Gastroesophageal sphincter (tissue), 4 donors: ENCODE results near the gene OTOG. TPM values are rescaled to one million over a fixed set of nuclear protein-coding genes. Genes with fewer than 3 reads are reported as not detected.

ENCODE experiments used
- ATAC-seq: fragments of 150-250 bp; one replicate; pipeline ENCODE4 v1.9.1; 2016; ENCODE audit warnings: mild to moderate bottlenecking, moderate library complexity
- H3K27ac ChIP-seq, 4 donors: fragments of 200-600 bp; sonication (generic) in 3 of 4; 1 replicate in 3 of 4; 2 replicates in 1 of 4; pipeline ENCODE4 v1.5.1; 2016 to 2019
- H3K27me3 ChIP-seq: fragments of 200-600 bp; sonication (generic); one replicate; pipeline ENCODE4 v1.5.1; 2019
- H3K36me3 ChIP-seq, 2 donors: fragments of 200-600 bp; sonication (generic); one replicate each; pipeline ENCODE4 v1.5.1; 2019; ENCODE audit warnings: control low read depth in 1 of 2
- H3K4me1 ChIP-seq, 3 donors: fragments of 200-600 bp; sonication (generic); 1 replicate in 2 of 3; 2 replicates in 1 of 3; pipeline ENCODE4 v1.5.1; 2016 to 2019; ENCODE audit warnings: control low read depth in 2 of 3
- H3K4me3 ChIP-seq, 2 donors: fragments of 200-600 bp; sonication (generic); one replicate each; pipeline ENCODE4 v1.5.1; 2019; ENCODE audit warnings: mild to moderate bottlenecking in 1 of 2, moderate library complexity in 1 of 2
- H3K9me3 ChIP-seq, 3 donors: fragments of 200-600 bp; sonication (generic); one replicate each; pipeline ENCODE4 v1.5.1; 2017 to 2019; ENCODE audit warnings: control low read depth in 2 of 3
- EP300 ChIP-seq: sonication (generic); formaldehyde crosslinking; IDR thresholded peaks from one replicate; pipeline ENCODE4 v1.6.1; 2017; ENCODE audit warnings: antibody characterized with exemption, mild to moderate bottlenecking
- POLR2A ChIP-seq, 2 donors: fragments of 450-650 bp; IDR thresholded peaks; one replicate each; pipeline ENCODE4 v1.6.1; 2017; ENCODE audit warnings: antibody characterized with exemption in 2 of 2, mild to moderate bottlenecking in 2 of 2, moderate library complexity in 1 of 2
- POLR2AphosphoS5 ChIP-seq: sonication (generic); formaldehyde crosslinking; IDR thresholded peaks from one replicate; pipeline ENCODE4 v1.6.1; 2017; ENCODE audit warnings: antibody characterized with exemption
- WGBS, 2 donors: methylation state at CpG; one replicate each; pipeline ENCODE4 v1.1.5; 2018; ENCODE audit warnings: low coverage in 1 of 2; 5-methylcytosine and 5-hydroxymethylcytosine counted together
- total RNA-seq, 4 donors: library from RNA; depleted of rRNA; stranded (reverse); fragments of >200 nt; gene quantifications; one replicate each; pipeline ENCODE4 v1.1.0, GENCODE V29; 2016
- TF ChIP-seq, protein P1 (sequence below), 4 experiments: fragments of 200-600 bp in 2 of 4; fragments of 450-650 bp in 2 of 4; sonication (generic) in 1 of 4; IDR thresholded peaks; one replicate each; pipeline ENCODE4 v1.5.1; 2017 to 2019; ENCODE audit warnings: antibody characterized with exemption in 4 of 4, mild to moderate bottlenecking in 2 of 4, moderate library complexity in 2 of 4

Gene OTOG
- total RNA-seq, 4 donors from 2014 or later, result not detected

- peaks cover 0 to 18% (median 0%) of the 10 kb centered on the region in 3 donors for H3K9me3 ChIP-seq
- H3K4me1 ChIP-seq, result no peaks in the 10 kb centered on the region
- H3K36me3 ChIP-seq, result no peaks in the 10 kb centered on the region
- H3K27ac ChIP-seq, result no peak overlapping the region
- no peak for TF ChIP-seq EP300
- TF ChIP-seq, protein P1, sequence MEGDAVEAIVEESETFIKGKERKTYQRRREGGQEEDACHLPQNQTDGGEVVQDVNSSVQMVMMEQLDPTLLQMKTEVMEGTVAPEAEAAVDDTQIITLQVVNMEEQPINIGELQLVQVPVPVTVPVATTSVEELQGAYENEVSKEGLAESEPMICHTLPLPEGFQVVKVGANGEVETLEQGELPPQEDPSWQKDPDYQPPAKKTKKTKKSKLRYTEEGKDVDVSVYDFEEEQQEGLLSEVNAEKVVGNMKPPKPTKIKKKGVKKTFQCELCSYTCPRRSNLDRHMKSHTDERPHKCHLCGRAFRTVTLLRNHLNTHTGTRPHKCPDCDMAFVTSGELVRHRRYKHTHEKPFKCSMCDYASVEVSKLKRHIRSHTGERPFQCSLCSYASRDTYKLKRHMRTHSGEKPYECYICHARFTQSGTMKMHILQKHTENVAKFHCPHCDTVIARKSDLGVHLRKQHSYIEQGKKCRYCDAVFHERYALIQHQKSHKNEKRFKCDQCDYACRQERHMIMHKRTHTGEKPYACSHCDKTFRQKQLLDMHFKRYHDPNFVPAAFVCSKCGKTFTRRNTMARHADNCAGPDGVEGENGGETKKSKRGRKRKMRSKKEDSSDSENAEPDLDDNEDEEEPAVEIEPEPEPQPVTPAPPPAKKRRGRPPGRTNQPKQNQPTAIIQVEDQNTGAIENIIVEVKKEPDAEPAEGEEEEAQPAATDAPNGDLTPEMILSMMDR (IDR thresholded peaks at IDR 0.05), result no peak
- TF ChIP-seq POLR2AphosphoS5, result no peak
- TF ChIP-seq POLR2A (IDR thresholded peaks at IDR 0.05), result no peak
- H3K27me3 ChIP-seq, result peaks cover 50% of the 10 kb centered on the region
- no peak overlapping the region for H3K4me3 ChIP-seq
- ATAC-seq, result no peak
- WGBS, 2 donors, result 29% methylated on average over 1 of the region's 10 CpGs; no CpG with 5 or more reads in 1 of the 2 donors
Observed at GRCh38 chr11:17653611-17654010, 106.6 kb downstream of the OTOG start.

DNA sequence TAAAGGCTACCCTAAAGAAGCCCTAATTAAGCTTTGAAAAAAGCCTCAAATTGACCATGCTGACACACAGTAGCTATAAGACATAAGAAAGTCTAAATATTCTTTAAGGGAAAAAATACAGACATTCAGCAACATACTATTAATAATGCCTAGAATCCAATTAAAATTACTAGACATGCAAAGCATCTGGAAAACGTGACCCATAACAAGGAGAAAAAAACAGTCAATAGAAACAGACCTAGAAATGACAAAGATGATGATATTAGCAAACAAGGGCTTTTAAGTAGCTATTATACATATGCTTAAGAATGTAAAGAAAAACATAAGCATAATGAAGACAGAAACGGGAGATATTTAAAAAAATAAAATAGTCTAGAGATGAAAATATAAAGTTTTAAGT is 108.6 kb downstream of the OTOG start:
- TF ChIP-seq, protein P1 (IDR thresholded peaks at IDR 0.05), result no peak
- TF ChIP-seq POLR2A (IDR thresholded peaks at IDR 0.05) (no peak), EP300 (no peak), POLR2AphosphoS5 (no peak)
- peaks cover 0 to 16% (median 0%) of the 10 kb centered on the region in 3 donors for H3K9me3 ChIP-seq
- peaks cover 29% of the 10 kb centered on the region for H3K27me3 ChIP-seq
- H3K4me3 ChIP-seq, result no peak overlapping the region
- no peak overlapping the region for H3K27ac ChIP-seq
- no peak for ATAC-seq
- no peaks in the 10 kb centered on the region for H3K4me1 ChIP-seq
- 54 to 62% methylated on average over 2 of the region's 2 CpGs for WGBS, 2 donors
- no peaks in the 10 kb centered on the region for H3K36me3 ChIP-seq

GRCh38 chr11:17658211-17658610 is 111.2 kb downstream of the OTOG start:
- no peaks in the 10 kb centered on the region for H3K36me3 ChIP-seq
- H3K27me3 ChIP-seq, result peaks cover 7% of the 10 kb centered on the region
- H3K4me1 ChIP-seq, result no peaks in the 10 kb centered on the region
- no peak overlapping the region for H3K27ac ChIP-seq
- peaks cover 0 to 16% (median 0%) of the 10 kb centered on the region in 3 donors for H3K9me3 ChIP-seq
- no peak for TF ChIP-seq POLR2AphosphoS5
- TF ChIP-seq, protein P1 (IDR thresholded peaks at IDR 0.05), result no peak
- TF ChIP-seq EP300, result no peak
- TF ChIP-seq POLR2A (IDR thresholded peaks at IDR 0.05), result no peak
- ATAC-seq, result no peak
- no peak overlapping the region for H3K4me3 ChIP-seq

GRCh38 chr11:17668166-17668565 is 121.1 kb downstream of the OTOG start:
- Histone ChIP-seq H3K27me3 (peaks cover 8% of the 10 kb centered on the region), H3K36me3 (no peaks in the 10 kb centered on the region), H3K27ac (no peak overlapping the region), H3K4me3 (no peak overlapping the region), H3K4me1 (no peaks in the 10 kb centered on the region), H3K9me3 (peaks cover 0 to 4% (median 0%) of the 10 kb centered on the region in 3 donors)
- ATAC-seq, result no peak
- TF ChIP-seq, protein P1 (IDR thresholded peaks at IDR 0.05), result no peak
- TF ChIP-seq EP300, result no peak
- TF ChIP-seq POLR2A (IDR thresholded peaks at IDR 0.05), result no peak
- TF ChIP-seq POLR2AphosphoS5, result no peak

GRCh38 chr11:17672469-17672868 is 125.4 kb downstream of the OTOG start:
- peaks cover 0 to 25% (median 0%) of the 10 kb centered on the region in 3 donors for H3K9me3 ChIP-seq
- WGBS, 2 donors, result 77 to 98% methylated on average over 4 to 6 of the region's 7 CpGs
- H3K4me1 ChIP-seq, result no peaks in the 10 kb centered on the region
- no peaks in the 10 kb centered on the region for H3K36me3 ChIP-seq
- peaks cover 8% of the 10 kb centered on the region for H3K27me3 ChIP-seq
- TF ChIP-seq, protein P1 (IDR thresholded peaks at IDR 0.05), result no peak
- no peak for TF ChIP-seq EP300
- no peak for TF ChIP-seq POLR2AphosphoS5
- TF ChIP-seq POLR2A (IDR thresholded peaks at IDR 0.05), result no peak
- ATAC-seq, result no peak
- H3K4me3 ChIP-seq, result no peak overlapping the region
- H3K27ac ChIP-seq, result no peak overlapping the region
